Ishikawa (cell line): Measurements from ENCODE around the gene SEPTIN5.

Experiments
- CEBPB ChIP-seq: IDR thresholded peaks from 2 replicates; pipeline ENCODE4 v1.6.1; 2012
- CREB1 ChIP-seq: IDR thresholded peaks from 2 replicates; pipeline ENCODE4 v1.6.1; 2012; ENCODE audit warnings: low read depth
- EGR1 ChIP-seq: IDR thresholded peaks from 2 replicates; pipeline ENCODE4 v1.6.1; 2012
- EP300 ChIP-seq: IDR thresholded peaks from 2 replicates; pipeline ENCODE4 v1.6.1; 2012; ENCODE audit warnings: borderline replicate concordance
- FOXM1 ChIP-seq: IDR thresholded peaks from 2 replicates; pipeline ENCODE4 v1.6.1; 2012; ENCODE audit warnings: low read depth, borderline replicate concordance
- MAX ChIP-seq: IDR thresholded peaks from 2 replicates; pipeline ENCODE4 v1.6.1; 2012
- TAF1 ChIP-seq: IDR thresholded peaks from 2 replicates; pipeline ENCODE4 v1.6.1; 2012; ENCODE audit warnings: low read depth, mild to moderate bottlenecking
- USF1 ChIP-seq: IDR thresholded peaks from 2 replicates; pipeline ENCODE4 v1.6.1; 2012
- YY1 ChIP-seq: IDR thresholded peaks from 2 replicates; pipeline ENCODE4 v1.6.1; 2012; ENCODE audit warnings: low read depth

GRCh38 chr22:19681863-19682245, 32.4 kb upstream of the SEPTIN5 start:
- TF ChIP-seq CEBPB (no peak), MAX (no peak), EP300 (no peak), FOXM1 (no peak), TAF1 (no peak), CREB1 (no peak), YY1 (no peak), EGR1 (no peak), USF1 (no peak)
